ENCODE data around the gene EXOC1L.

Gene EXOC1L

DNA sequence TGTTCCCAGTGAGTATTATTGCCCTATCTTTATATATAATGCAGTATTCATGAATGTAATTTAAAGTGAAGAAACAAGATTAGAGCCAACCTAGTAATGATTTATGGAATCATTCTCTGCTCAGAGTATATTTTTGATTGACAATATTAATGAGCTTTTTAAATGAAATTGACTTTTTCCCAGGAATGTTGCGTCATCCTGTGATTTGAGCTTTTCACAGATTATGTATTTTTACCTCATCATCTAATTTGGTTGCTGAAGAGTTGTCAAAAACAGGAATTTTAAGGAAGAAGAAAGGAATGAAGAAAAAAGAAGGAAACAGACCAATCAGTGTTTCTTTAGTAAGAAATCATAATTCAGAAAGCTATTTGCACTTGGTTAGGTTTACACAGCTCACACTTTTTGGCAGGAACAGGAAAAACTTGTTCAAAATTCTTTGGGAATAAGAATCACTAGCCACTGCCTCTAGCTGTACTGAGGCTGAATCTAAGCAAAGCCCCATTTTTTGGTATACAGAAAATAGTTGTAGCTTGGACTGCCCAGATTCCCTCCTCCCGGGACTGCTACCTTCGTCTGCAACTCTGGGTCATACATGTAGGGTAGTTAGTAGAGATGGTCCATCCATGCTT lies 61.2 kb downstream of the EXOC1L start (continued):
- TF ChIP-seq ZNF112 (tag by site-specific recombination; IDR thresholded peaks at IDR 0.05) (no peak), ZBTB1 (tag by site-specific recombination; IDR thresholded peaks at IDR 0.05) (no peak), GLI4 (tag by site-specific recombination; IDR thresholded peaks at IDR 0.05) (no peak), ZNF114 (tag by site-specific recombination; IDR thresholded peaks at IDR 0.05) (no peak), ZBTB11 (tag by site-specific recombination; conservative IDR thresholded peaks at IDR 0.05; ENCODE audit: low read depth) (no peak), ZNF555 (tag by site-specific recombination; conservative IDR thresholded peaks at IDR 0.05) (no peak)
- TF ChIP-seq, protein P1, sequence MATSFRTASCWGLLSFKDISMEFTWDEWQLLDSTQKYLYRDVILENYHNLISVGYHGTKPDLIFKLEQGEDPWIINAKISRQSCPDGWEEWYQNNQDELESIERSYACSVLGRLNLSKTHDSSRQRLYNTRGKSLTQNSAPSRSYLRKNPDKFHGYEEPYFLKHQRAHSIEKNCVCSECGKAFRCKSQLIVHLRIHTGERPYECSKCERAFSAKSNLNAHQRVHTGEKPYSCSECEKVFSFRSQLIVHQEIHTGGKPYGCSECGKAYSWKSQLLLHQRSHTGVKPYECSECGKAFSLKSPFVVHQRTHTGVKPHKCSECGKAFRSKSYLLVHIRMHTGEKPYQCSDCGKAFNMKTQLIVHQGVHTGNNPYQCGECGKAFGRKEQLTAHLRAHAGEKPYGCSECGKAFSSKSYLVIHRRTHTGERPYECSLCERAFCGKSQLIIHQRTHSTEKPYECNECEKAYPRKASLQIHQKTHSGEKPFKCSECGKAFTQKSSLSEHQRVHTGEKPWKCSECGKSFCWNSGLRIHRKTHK (tag by site-specific recombination; IDR thresholded peaks at IDR 0.05): no peak

DNA sequence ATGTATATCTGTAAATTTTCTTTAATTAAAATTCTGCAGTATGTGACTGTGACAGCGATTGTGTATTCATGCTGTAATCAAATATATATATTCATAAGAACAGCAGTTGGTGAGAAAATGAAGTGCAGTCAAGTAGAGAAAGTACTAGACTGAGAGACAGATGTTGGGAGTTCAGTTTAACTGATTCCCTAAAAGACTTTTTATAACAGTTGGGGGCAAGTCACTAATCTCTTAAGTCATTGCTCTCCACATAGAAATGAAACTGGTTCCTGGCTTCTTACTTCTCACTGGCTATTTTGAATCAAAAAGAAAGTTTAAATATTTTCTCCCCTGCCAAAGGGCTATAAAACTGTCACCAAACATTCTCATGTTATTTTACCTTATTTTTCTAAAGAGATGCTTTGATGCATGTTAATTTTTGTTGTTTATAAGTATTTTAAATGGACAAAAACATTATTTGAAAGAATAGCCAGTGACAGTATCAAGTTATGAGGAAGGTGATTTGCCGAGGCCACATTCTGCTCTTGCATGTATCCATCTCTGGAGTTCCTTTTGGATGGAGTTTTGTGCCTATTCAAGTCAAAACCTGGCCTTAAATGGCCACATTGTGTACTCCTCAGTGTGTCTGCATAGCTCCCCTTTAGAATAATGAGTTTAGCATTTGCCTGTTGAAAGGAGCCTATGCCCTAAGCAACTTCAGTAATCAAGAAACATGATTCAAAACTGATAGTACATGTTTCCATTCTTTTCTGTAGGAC lies 64.7 kb downstream of the EXOC1L start:
- Histone ChIP-seq H3K4me3 (ENCODE audit: low read depth, low read length) (no peak overlapping the region), H3K9me3 (ENCODE audit: control insufficient read depth, insufficient read depth, low read depth, low read length) (no peaks in the 10 kb centered on the region), H3K4me1 (ENCODE audit: control insufficient read depth, insufficient read depth, low read length) (no peaks in the 10 kb centered on the region), H3K36me3 (ENCODE audit: control insufficient read depth in 2 of 2, insufficient read depth in 1 of 2, low read length in 2 of 2) (peaks cover 0 to 25% of the 10 kb centered on the region in 2 experiments; a peak in 2 of 3 replicates), H3K27ac (ENCODE audit: extremely low read depth, low read depth, low read length) (no peak overlapping the region)
- CTCF ChIA-PET: interaction anchor here (0.6 to 1.1 kb wide), 3 partner anchors 17 to 343 kb away, joined by 3 to 5 read pairs (median 4); partner anchors contain the start of gene CEP135
- POLR2A ChIA-PET: no interaction called here
- TF ChIP-seq ZNF677 (tag by site-specific recombination; IDR thresholded peaks at IDR 0.05): no peak
- TF ChIP-seq ZEB2 (tag by site-specific recombination; IDR thresholded peaks at IDR 0.05): no peak
- TF ChIP-seq FEZF1 (tag by site-specific recombination; IDR thresholded peaks at IDR 0.05): no peak
- TF ChIP-seq, protein P2, sequence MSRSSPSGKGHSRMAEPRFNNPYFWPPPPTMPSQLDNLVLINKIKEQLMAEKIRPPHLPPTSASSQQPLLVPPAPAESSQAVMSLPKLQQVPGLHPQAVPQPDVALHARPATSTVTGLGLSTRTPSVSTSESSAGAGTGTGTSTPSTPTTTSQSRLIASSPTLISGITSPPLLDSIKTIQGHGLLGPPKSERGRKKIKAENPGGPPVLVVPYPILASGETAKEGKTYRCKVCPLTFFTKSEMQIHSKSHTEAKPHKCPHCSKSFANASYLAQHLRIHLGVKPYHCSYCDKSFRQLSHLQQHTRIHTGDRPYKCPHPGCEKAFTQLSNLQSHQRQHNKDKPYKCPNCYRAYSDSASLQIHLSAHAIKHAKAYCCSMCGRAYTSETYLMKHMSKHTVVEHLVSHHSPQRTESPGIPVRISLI (tag by site-specific recombination; IDR thresholded peaks at IDR 0.05): no peak
- TF ChIP-seq, protein P3, sequence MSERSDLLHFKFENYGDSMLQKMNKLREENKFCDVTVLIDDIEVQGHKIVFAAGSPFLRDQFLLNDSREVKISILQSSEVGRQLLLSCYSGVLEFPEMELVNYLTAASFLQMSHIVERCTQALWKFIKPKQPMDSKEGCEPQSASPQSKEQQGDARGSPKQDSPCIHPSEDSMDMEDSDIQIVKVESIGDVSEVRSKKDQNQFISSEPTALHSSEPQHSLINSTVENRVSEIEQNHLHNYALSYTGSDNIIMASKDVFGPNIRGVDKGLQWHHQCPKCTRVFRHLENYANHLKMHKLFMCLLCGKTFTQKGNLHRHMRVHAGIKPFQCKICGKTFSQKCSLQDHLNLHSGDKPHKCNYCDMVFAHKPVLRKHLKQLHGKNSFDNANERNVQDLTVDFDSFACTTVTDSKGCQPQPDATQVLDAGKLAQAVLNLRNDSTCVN (tag by site-specific recombination; optimal IDR thresholded peaks at IDR 0.05): no peak
- TF ChIP-seq ZNF112 (tag by site-specific recombination; IDR thresholded peaks at IDR 0.05): no peak
- TF ChIP-seq ZNF776 (tag by site-specific recombination; IDR thresholded peaks at IDR 0.05; ENCODE audit: borderline replicate concordance): no peak
- TF ChIP-seq ZNF645 (tag by site-specific recombination; IDR thresholded peaks at IDR 0.05): no peak
- TF ChIP-seq ZSCAN5A (tag by site-specific recombination; IDR thresholded peaks at IDR 0.05): no peak
- no peak for TF ChIP-seq OVOL3 (tag by site-specific recombination; IDR thresholded peaks at IDR 0.05)
- TF ChIP-seq ZNF560 (tag by site-specific recombination; IDR thresholded peaks at IDR 0.05; ENCODE audit: borderline replicate concordance): no peak
